SK-N-SH (cell line): Measurements from ENCODE around the gene RGS6. TPM values are rescaled to one million over a fixed set of nuclear protein-coding genes. Genes with fewer than 3 reads are reported as not detected.

Experiments
- CTCF ChIA-PET: fragments of 300-600, 350-600 bp; formaldehyde crosslinking; extraction: SDS; loops from one replicate; lab custom pipeline; 2021; lab: Yijun Ruan, JAX
- POLR2A ChIA-PET: fragments of 350-600 bp; sonication (Branson Sonifier 250); formaldehyde crosslinking; extraction: SDS; loops from one replicate; lab custom pipeline; 2020; ENCODE audit warnings: antibody characterized with exemption, inconsistent platforms; lab: Yijun Ruan, JAX
- DNase-seq: peaks from one replicate; pipeline ENCODE4 v3.0.0; 2012
- H2AFZ ChIP-seq: fragments of 200-600 bp; sonication (generic); 2 replicates; pipeline ENCODE4 v1.8.1; 2016; ENCODE audit warnings: antibody characterized with exemption, mild to moderate bottlenecking, low read depth
- H3F3A ChIP-seq: fragments of 200-600 bp; sonication (generic); replicated peaks from 2 replicates; pipeline ENCODE3; 2016; ENCODE audit warnings: antibody characterized with exemption, mild to moderate bottlenecking; ENCODE audit not compliant: insufficient read depth
- H3K27ac ChIP-seq, 2 experiments: fragments of 200-500 bp in 1 of 2; fragments of 200-600 bp in 1 of 2; sonication (Bioruptor generic) in 1 of 2; sonication (generic), shearing (Covaris generic) in 1 of 2; 2 replicates each; pipeline versions ENCODE4 v1.5.1 to v1.6.1; 2014 to 2016; ENCODE audit warnings: low read depth in 2 of 2, inconsistent platforms in 1 of 2, low read length in 1 of 2, mild to moderate bottlenecking in 1 of 2, mixed read lengths in 1 of 2
- H3K27me3 ChIP-seq: fragments of 200-600 bp; sonication (generic), shearing (Covaris generic); 2 replicates; pipeline ENCODE4 v1.6.1; 2016; ENCODE audit warnings: mixed run types; ENCODE audit not compliant: insufficient read depth
- H3K36me3 ChIP-seq, 2 experiments: fragments of 200-500 bp in 1 of 2; fragments of 200-600 bp in 1 of 2; sonication (Bioruptor generic) in 1 of 2; sonication (generic) in 1 of 2; replicated peaks in 1 of 2; 2 replicates each; pipeline versions ENCODE3 to v1.5.1; 2014 to 2016; ENCODE audit warnings: low read length in 1 of 2, mild to moderate bottlenecking in 1 of 2; ENCODE audit not compliant: insufficient read depth in 2 of 2, control insufficient read depth in 1 of 2
- H3K4me1 ChIP-seq, 2 experiments: fragments of 200-500 bp in 1 of 2; fragments of 200-600 bp in 1 of 2; sonication (Bioruptor generic) in 1 of 2; sonication (generic), shearing (Covaris generic) in 1 of 2; 2 replicates each; pipeline versions ENCODE4 v1.5.1 to v1.6.1; 2014 to 2016; ENCODE audit warnings: low read depth in 1 of 2, low read length in 1 of 2, mixed run types in 1 of 2; ENCODE audit not compliant: insufficient read depth in 2 of 2, control insufficient read depth in 1 of 2
- H3K4me2 ChIP-seq: fragments of 200-600 bp; sonication (generic), shearing (Covaris generic); 2 replicates; pipeline ENCODE4 v1.6.1; 2017; ENCODE audit warnings: mixed run types
- H3K4me3 ChIP-seq, 2 experiments: fragments of 200-500 bp in 1 of 2; fragments of 200-600 bp in 1 of 2; sonication (Bioruptor generic) in 1 of 2; sonication (generic), shearing (Covaris generic) in 1 of 2; 2 replicates each; pipeline versions ENCODE4 v1.5.1 to v1.8.1; 2014 to 2016; ENCODE audit warnings: low read depth in 2 of 2, inconsistent platforms in 1 of 2, low read length in 1 of 2, mild to moderate bottlenecking in 1 of 2, mixed read lengths in 1 of 2, moderate library complexity in 1 of 2
- H3K79me2 ChIP-seq: fragments of 200-600 bp; sonication (generic); 2 replicates; pipeline ENCODE4 v1.8.1; 2017; ENCODE audit warnings: mild to moderate bottlenecking; ENCODE audit not compliant: insufficient read depth
- H3K9ac ChIP-seq: fragments of 200-600 bp; sonication (generic); 2 replicates; pipeline ENCODE4 v1.6.1; 2017; ENCODE audit warnings: mixed run types
- H3K9me2 ChIP-seq: fragments of 200-600 bp; sonication (generic); 2 replicates; pipeline ENCODE4 v1.6.1; 2017; ENCODE audit warnings: mixed run types
- H3K9me3 ChIP-seq: fragments of 200-600 bp; sonication (generic); 2 replicates; pipeline ENCODE4 v1.6.1; 2017; ENCODE audit warnings: mixed run types, mild to moderate bottlenecking, moderate library complexity
- H4K20me1 ChIP-seq: fragments of 200-600 bp; sonication (generic); 2 replicates; pipeline ENCODE4 v1.6.1; 2017; ENCODE audit warnings: mild to moderate bottlenecking, mixed run types; ENCODE audit not compliant: insufficient read depth
- ELF1 ChIP-seq: IDR thresholded peaks from 2 replicates; pipeline ENCODE4 v1.4.0; 2012
- EZH2phosphoT487 ChIP-seq: fragments of 200-600 bp; sonication (generic); IDR thresholded peaks from 2 replicates; pipeline ENCODE4 v1.6.1; 2017; ENCODE audit warnings: low read depth, mixed run types, mild to moderate bottlenecking, antibody characterized with exemption, moderate library complexity, borderline replicate concordance
- FOSL2 ChIP-seq: IDR thresholded peaks from 2 replicates; pipeline ENCODE4 v1.4.0; 2012; ENCODE audit warnings: low read depth, mild to moderate bottlenecking, moderate library complexity, borderline replicate concordance
- GATA2 ChIP-seq: sonication (generic); formaldehyde crosslinking; IDR thresholded peaks from 2 replicates; pipeline ENCODE4 v1.5.0; 2020; ENCODE audit warnings: mild to moderate bottlenecking, missing genetic modification reagents
- MAX ChIP-seq: IDR thresholded peaks from 2 replicates; pipeline ENCODE4 v1.4.0; 2012; ENCODE audit warnings: low read depth
- MEF2A ChIP-seq: IDR thresholded peaks from 2 replicates; pipeline ENCODE4 v1.4.0; 2012; ENCODE audit warnings: low read depth, borderline replicate concordance
- PBX3 ChIP-seq: IDR thresholded peaks from 2 replicates; pipeline ENCODE4; 2012
- RAD21 ChIP-seq: IDR thresholded peaks from 2 replicates; pipeline ENCODE4 v1.6.1; 2012; ENCODE audit warnings: mild to moderate bottlenecking, low read length
- RCOR1 ChIP-seq: fragments of 150-350 bp; IDR thresholded peaks from 2 replicates; pipeline ENCODE4 v1.6.1; 2017; ENCODE audit warnings: antibody characterized with exemption, low read length
- RFX5 ChIP-seq: IDR thresholded peaks from 2 replicates; pipeline ENCODE4 v1.6.1; 2012; ENCODE audit warnings: mild to moderate bottlenecking, improper control_type of control experiment, low read length
- SIN3A ChIP-seq: IDR thresholded peaks from 2 replicates; pipeline ENCODE4 v1.6.1; 2012; ENCODE audit warnings: low read depth, mild to moderate bottlenecking, low read length, moderate library complexity, borderline replicate concordance
- SMC3 ChIP-seq: IDR thresholded peaks from 2 replicates; pipeline ENCODE4 v1.6.1; 2012; ENCODE audit warnings: low read depth, low read length, improper control_type of control experiment
- TEAD4 ChIP-seq: IDR thresholded peaks from 2 replicates; pipeline ENCODE4 v1.4.0; 2012; ENCODE audit warnings: mild to moderate bottlenecking, borderline replicate concordance; ENCODE audit not compliant: insufficient read depth
- USF2 ChIP-seq: fragments of 150-350 bp; IDR thresholded peaks from 2 replicates; pipeline ENCODE4 v1.6.1; 2017; ENCODE audit warnings: antibody characterized with exemption, low read length, low read depth, borderline replicate concordance
- YY1 ChIP-seq: IDR thresholded peaks from 2 replicates; pipeline ENCODE4 v1.4.0; 2012; ENCODE audit warnings: low read depth, mild to moderate bottlenecking
- WGBS: methylation state at CpG from one replicate; pipeline ENCODE4 v1.1.6; 2017; ENCODE audit warnings: low lambda C conversion rate; 5-methylcytosine and 5-hydroxymethylcytosine counted together
- polyA plus RNA-seq, 3 experiments: library from polyadenylated mRNA; depleted of rRNA; stranded (reverse); fragments of >200 nt; gene quantifications; 2 replicates each; pipeline ENCODE4 v1.2.3, GENCODE V29; 2012

Gene RGS6
- polyA plus RNA-seq, 1 of the 3 experiments (the other 2 are of a cell fraction), result not detected

GRCh38 chr14:72089625-72090024 lies 157.4 kb downstream of the RGS6 start:
- Histone ChIP-seq H3K79me2 (no peaks in the 10 kb centered on the region), H3K9me2 (no peaks in the 10 kb centered on the region), H3F3A (no peaks in the 10 kb centered on the region), H3K4me2 (no peak overlapping the region), H3K4me1 (no peaks in the 10 kb centered on the region), H3K27ac (no peak overlapping the region), H3K9ac (no peak overlapping the region), H2AFZ (no peak overlapping the region), H3K27me3 (no peaks in the 10 kb centered on the region; the same call in 1 of the 2 replicates), H3K9me3 (no peaks in the 10 kb centered on the region), H3K36me3 (no peaks in the 10 kb centered on the region), H3K4me3 (no peak overlapping the region), H4K20me1 (no peaks in the 10 kb centered on the region)
- TF ChIP-seq SIN3A (no peak), YY1 (no peak), PBX3 (no peak), TEAD4 (no peak), USF2 (no peak), MEF2A (no peak), GATA2 (CRISPR knock-in tag) (no peak), RFX5 (no peak), RAD21 (no peak), RCOR1 (no peak), FOSL2 (no peak), MAX (no peak), SMC3 (no peak), EZH2phosphoT487 (no peak)
- ChIA-PET POLR2A (no interaction called here), CTCF (no interaction called here)
- WGBS, result 7% methylated on average over 4 of the region's 4 CpGs
- no peak for DNase-seq

GRCh38 chr14:72094844-72095582 lies 162.8 kb downstream of the RGS6 start:
- ChIA-PET CTCF (no interaction called here), POLR2A (no interaction called here)
- no peak for DNase-seq
- Histone ChIP-seq H3K36me3 (no peaks in the 10 kb centered on the region), H3K9ac (no peak overlapping the region), H3K27ac (no peak overlapping the region), H4K20me1 (no peaks in the 10 kb centered on the region), H3K9me3 (no peaks in the 10 kb centered on the region), H3K4me2 (no peak overlapping the region), H3K4me3 (no peak overlapping the region), H3K27me3 (peaks cover 18% of the 10 kb centered on the region), H3F3A (no peaks in the 10 kb centered on the region), H3K4me1 (no peaks in the 10 kb centered on the region), H2AFZ (no peak overlapping the region), H3K9me2 (no peaks in the 10 kb centered on the region), H3K79me2 (no peaks in the 10 kb centered on the region)
- no peak for TF ChIP-seq ELF1
- 0% methylated on average over 6 of the region's 6 CpGs for WGBS
